Fibroblast of pulmonary artery (primary cell): ENCODE data around the gene ARID1A.

Experiments used
- DNase-seq: peaks from one replicate; pipeline ENCODE4 v3.0.0-alpha.2; 2010; ENCODE audit warnings: low read depth
- H3K4me3 ChIP-seq: replicated peaks from 2 replicates; pipeline ENCODE4 v1.5.1; 2011; ENCODE audit warnings: low read depth, mild to moderate bottlenecking, control low read depth, low read length, moderate library complexity
- TF ChIP-seq, protein P1 (sequence below): IDR thresholded peaks from 2 replicates; pipeline ENCODE4 v1.5.1; 2011; ENCODE audit warnings: mild to moderate bottlenecking, control low read depth, low read length, inconsistent platforms; ENCODE audit errors: missing control alignments

Gene ARID1A

DNA sequence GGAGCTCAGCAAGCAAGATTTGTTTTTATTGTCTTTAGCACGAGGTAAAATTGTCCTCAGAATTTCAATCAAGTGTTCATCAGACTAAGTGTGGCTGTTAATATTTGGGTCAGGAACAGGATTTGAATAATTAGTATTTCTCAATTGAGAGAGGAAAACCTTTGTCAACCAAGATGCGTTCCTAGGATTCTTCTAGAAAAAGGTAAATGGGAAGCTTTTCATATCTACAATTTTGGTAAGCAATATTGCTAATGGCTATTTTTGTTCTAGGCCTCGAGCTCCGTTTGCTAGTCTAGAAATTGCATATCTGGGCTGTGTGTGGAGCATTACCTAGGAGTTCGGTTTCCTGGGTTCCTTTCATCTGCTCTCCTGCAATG, 87.8 kb downstream of the ARID1A start:
- no peak for DNase-seq
- TF ChIP-seq, protein P1, sequence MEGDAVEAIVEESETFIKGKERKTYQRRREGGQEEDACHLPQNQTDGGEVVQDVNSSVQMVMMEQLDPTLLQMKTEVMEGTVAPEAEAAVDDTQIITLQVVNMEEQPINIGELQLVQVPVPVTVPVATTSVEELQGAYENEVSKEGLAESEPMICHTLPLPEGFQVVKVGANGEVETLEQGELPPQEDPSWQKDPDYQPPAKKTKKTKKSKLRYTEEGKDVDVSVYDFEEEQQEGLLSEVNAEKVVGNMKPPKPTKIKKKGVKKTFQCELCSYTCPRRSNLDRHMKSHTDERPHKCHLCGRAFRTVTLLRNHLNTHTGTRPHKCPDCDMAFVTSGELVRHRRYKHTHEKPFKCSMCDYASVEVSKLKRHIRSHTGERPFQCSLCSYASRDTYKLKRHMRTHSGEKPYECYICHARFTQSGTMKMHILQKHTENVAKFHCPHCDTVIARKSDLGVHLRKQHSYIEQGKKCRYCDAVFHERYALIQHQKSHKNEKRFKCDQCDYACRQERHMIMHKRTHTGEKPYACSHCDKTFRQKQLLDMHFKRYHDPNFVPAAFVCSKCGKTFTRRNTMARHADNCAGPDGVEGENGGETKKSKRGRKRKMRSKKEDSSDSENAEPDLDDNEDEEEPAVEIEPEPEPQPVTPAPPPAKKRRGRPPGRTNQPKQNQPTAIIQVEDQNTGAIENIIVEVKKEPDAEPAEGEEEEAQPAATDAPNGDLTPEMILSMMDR: no peak
- H3K4me3 ChIP-seq: no peak overlapping the region

DNA sequence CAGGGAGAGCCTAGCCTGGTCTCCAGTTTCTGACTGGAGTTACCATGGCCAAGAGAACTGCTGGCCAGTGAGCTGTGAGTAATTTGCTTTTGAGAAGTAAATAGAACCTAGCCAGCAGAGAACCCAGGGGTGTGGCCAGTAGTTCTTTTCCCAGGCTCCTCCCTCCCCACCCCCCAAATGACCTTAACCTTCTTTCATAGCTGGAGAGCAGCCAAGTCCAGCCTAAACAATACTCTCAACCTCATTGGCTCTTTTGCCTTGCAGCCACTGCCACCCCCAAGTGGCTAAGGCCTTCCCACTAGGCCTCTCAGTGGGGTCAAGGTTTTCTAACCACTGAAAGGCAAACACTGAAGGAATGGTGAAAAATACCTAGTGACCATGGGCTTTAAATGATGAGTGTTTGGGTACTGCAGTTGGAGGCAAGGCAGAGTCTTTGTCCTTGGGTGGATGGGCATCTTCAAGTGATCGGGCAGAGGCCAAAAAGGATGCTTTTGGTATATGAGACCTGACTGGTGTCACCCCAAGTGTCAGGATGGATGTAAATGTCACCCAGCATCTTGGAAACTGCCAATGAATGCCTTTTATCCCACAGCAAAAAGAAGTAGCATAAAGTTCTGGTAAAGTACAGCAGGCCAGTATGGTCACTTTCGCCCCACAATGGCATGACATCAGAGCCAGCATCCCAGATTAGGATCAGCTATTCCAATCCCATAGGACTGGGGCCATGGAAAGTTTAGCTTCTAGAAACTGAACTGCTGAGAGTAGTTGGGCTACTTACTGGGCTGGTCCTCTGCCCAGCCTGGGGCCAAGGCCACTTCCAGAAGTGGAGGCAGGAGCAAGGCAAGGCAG, 88.4 kb downstream of the ARID1A start:
- TF ChIP-seq, protein P1: no peak
- no peak overlapping the region for H3K4me3 ChIP-seq
- peak; percentile 86 for DNase-seq

DNA sequence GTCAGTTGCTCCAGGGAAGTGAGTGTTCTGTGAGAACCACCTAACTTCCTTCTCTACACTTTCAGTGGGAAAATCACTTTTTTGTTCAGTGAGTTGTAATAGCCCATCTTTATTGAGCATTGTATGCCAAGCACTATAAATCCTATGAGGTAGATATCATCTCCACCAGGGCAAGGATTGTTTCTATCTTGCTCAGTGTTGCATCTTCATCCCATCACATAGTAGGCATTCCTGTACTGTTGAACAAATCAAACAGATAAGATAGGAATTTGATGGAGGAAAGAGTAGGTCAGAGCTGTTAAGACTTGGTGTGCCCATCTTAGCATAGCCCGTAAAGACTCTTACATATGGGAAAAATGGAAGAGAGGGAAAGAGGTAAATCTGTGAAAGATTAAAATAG, 89.1 kb downstream of the ARID1A start:
- TF ChIP-seq, protein P1: no peak
- H3K4me3 ChIP-seq: no peak overlapping the region
- DNase-seq: no peak

DNA sequence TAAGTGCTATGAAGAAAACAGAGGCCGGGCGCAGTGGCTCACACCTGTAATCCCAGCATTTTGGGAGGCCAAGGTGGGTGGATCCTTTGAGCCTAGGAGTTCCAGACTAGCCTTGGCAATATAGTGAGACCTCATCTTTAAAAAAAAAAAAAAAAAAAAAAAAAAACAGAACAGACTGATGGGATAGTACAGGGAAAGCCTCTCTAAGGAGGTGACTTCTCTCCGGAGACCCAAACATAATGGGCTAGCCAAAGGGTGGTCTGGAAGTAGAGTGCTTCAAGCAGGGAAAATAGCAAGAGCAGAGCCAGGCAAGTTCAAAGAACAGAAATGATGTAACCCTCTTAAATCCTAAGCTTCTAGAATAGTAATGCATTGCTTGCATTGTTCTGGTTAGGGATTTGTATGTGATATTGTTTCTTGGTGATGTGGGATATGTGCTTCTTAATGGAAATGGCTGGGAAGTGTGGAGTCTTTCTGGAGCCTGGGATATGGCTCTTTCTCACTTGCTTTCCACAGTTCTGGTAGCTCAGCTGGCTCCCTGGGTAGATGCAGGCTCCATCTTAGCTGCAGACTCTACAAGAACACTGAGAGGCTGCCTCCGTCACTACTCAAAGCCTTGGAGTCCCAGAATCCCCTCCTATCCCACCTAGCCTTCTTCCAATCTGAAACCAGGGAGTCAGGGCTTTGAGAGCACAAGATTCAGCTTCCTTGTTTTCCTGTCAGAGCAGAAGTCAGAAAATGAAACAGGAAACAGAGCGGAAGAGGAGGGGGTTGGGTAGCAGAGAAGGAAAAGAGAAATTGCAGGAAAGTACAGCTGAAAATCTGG, 90.0 kb downstream of the ARID1A start:
- DNase-seq: peak; percentile 45

DNA sequence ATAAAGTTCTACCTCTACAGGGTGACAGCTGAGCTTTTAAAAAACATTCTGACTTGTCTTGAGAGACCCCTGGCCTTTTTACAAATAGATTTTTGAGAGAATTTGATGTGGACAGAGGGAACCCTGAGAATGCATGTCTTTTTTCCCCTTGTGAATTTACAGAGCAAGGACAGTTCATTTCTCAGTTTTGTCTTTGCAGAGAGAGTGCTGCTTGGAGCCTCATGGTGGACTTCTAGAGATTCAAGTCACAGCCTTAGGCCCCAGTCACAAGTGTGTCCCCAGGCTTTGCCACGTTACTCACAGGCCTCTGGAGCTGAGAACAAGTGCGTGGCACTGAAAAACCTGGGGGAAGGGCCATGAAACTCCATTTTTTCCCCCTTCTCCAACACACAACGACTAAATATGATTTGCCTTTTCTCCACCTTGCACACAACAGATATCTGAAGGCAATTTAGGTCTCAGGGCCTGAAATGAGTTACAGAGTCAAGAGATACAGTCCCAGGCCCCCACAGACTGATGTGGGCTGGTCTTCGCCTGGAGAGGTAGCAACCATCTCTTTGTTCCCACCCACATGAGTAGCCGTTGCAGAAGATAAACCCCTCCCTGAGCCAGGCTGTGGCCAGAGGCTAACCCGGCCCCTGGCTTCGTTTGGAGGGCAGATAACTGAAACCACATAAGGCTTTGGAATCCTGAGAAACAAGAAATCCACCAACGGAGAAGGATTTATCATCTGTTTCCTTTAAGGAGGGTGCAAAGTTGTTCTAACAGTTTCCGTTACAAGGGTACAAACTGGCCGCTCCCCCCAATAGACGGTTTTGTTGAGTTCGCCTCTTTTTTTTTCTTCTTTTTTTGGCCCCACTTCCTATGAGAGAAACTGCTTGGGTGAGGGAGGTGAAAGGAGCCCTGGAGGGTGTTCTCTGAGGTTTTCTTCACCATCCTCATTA, 90.9 kb downstream of the ARID1A start:
- TF ChIP-seq, protein P1: no peak
- peak overlapping the region; percentile 79 for H3K4me3 ChIP-seq
- peak; percentile 86 for DNase-seq

More for the DNA sequence above, 90.0 kb downstream of the ARID1A start:
- no peak overlapping the region for H3K4me3 ChIP-seq
- TF ChIP-seq, protein P1: no peak

DNA sequence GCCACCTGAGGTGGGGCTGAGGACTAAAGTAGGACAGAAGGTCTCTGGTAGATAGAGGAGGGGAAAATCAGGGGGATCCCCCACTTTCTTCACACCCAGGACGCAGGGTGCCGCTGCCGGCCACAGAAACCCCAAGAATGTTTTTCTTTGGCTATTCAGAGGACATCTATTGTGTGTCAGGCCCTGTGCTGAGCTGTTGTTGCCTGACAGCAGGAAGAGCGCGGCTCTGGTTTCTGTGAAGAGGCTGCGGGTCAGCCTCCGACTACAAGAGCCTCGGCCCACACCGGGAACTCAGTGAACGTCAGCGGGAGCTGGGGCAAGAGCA, 91.5 kb downstream of the ARID1A start:
- peak overlapping the region; percentile 79 for H3K4me3 ChIP-seq
- peak; percentile 57 for DNase-seq
- TF ChIP-seq, protein P1: no peak
